ENCODE data around the gene CELA2B.

DNA sequence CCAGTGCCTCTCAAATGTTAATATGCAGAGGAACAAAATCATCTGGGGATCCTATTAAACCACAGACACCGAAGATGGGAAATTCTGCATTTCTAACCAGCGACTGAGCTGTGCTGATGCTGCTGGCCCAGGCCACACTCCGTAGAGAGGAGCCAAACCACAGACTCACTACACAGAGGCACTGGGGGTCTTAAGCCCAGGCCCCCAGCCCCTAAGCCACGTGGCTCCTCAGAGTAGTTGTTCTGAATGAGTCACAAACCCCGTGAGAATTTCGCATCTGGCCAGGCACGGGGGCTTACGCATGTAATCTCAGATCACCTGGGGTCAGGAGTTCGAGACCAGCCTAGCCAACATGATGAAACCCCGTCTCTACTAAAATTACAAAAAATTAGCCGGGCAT is 22.2 kb upstream of the CELA2B start:
- TF ChIP-seq CTCF (IDR thresholded peaks at IDR 0.05) (no peak), POLR2A (IDR thresholded peaks at IDR 0.05) (no peak)

All from heart left ventricle (tissue), 13 donors.